HepG2 (cell line): ENCODE results near the gene FAM131A. TPM values are rescaled to one million over a fixed set of nuclear protein-coding genes. Genes with fewer than 3 reads are reported as not detected.

Source experiments
- ATAC-seq: fragments of 200-7000 bp; cut with Tn5 transposase; 3 replicates; pipeline ENCODE4 v1.9.1; 2020; ENCODE audit warnings: mild to moderate bottlenecking, moderate library complexity
- BruUV-seq: library from RNA; stranded (reverse); fragments of 400-500 nt; replicated peaks from 2 replicates; lab custom pipeline; 2021; lab: Mats Ljungman, UMichigan
- CTCF ChIA-PET: fragments of 300-600 bp; formaldehyde crosslinking; extraction: SDS; loops from one replicate; lab custom pipeline; 2021; ENCODE audit warnings: low total read pairs, inconsistent platforms, low intra/inter-chr PET ratio; lab: Yijun Ruan, JAX
- POLR2A ChIA-PET: fragments of 350-600 bp; sonication (Branson Sonifier 250); formaldehyde crosslinking; loops from one replicate; lab custom pipeline; 2020; ENCODE audit warnings: antibody characterized with exemption, inconsistent platforms; lab: Yijun Ruan, JAX
- DNase-seq: peaks from one replicate; pipeline ENCODE4 v3.0.0-alpha.2; 2015; ENCODE audit warnings: low spot score
- FAIRE-seq: peaks from 3 replicates; lab custom pipeline; 2011; peaks lifted over from hg19 to GRCh38; lab: Jason Lieb, UNC
- H2AFZ ChIP-seq: one replicate; pipeline ENCODE4 v1.6.1; 2011; ENCODE audit warnings: low read length, inconsistent platforms
- H3K27ac ChIP-seq: fragments of 300-600 bp; 3 replicates; pipeline ENCODE4 v1.8.0; 2011; ENCODE audit warnings: mixed run types, mild to moderate bottlenecking, mixed read lengths, low read length, inconsistent platforms; ENCODE audit not compliant: insufficient read depth; ENCODE audit errors: extremely low read length
- H3K27me3 ChIP-seq, 2 experiments: fragments of 200-600 bp in 1 of 2; 2 replicates in 1 of 2; 3 replicates in 1 of 2; pipeline versions ENCODE4 v1.6.0 to v1.8.0; 2011; ENCODE audit warnings: low read length in 2 of 2, mild to moderate bottlenecking in 2 of 2, moderate library complexity in 2 of 2, inconsistent platforms in 1 of 2; ENCODE audit not compliant: insufficient read depth in 2 of 2, control insufficient read depth in 1 of 2
- H3K36me3 ChIP-seq, 2 experiments: fragments of 200-600 bp in 1 of 2; replicated peaks in 1 of 2; 2 replicates in 1 of 2; 3 replicates in 1 of 2; pipeline versions ENCODE4 v1.5.1 to v1.8.0; 2011; ENCODE audit warnings: low read length in 2 of 2, inconsistent platforms in 1 of 2; ENCODE audit not compliant: insufficient read depth in 2 of 2, control insufficient read depth in 1 of 2
- H3K4me1 ChIP-seq: 2 replicates; pipeline ENCODE4 v1.5.1; 2012; ENCODE audit warnings: low read length, inconsistent platforms; ENCODE audit not compliant: insufficient read depth
- H3K4me2 ChIP-seq: 2 replicates; pipeline ENCODE4 v1.6.0; 2011; ENCODE audit warnings: low read depth, low read length, inconsistent platforms
- H3K4me3 ChIP-seq, 3 experiments: fragments of 200-600 bp in 1 of 3; sonication (generic), shearing (Covaris generic) in 1 of 3; replicated peaks in 1 of 3; 2 replicates each; pipeline ENCODE4 v1.5.1; 2011 to 2016; ENCODE audit warnings: low read length in 3 of 3, inconsistent platforms in 2 of 3, low read depth in 2 of 3, mild to moderate bottlenecking in 2 of 3, control low read depth in 1 of 3, mixed read lengths in 1 of 3; ENCODE audit not compliant: insufficient read depth in 1 of 3
- H3K79me2 ChIP-seq: one replicate; pipeline ENCODE4 v1.6.1; 2011; ENCODE audit warnings: low read length, inconsistent platforms; ENCODE audit not compliant: insufficient read depth
- H3K9ac ChIP-seq: 2 replicates; pipeline ENCODE4 v1.6.0; 2011; ENCODE audit warnings: mild to moderate bottlenecking, low read depth, low read length, inconsistent platforms; ENCODE audit not compliant: insufficient read depth
- H3K9me3 ChIP-seq: 2 replicates; pipeline ENCODE4 v1.5.1; 2012; ENCODE audit warnings: mild to moderate bottlenecking, low read length
- H4K20me1 ChIP-seq: 2 replicates; pipeline ENCODE4 v1.6.0; 2011; ENCODE audit warnings: inconsistent platforms, mild to moderate bottlenecking, low read length, moderate library complexity; ENCODE audit not compliant: insufficient read depth
- HNRNPK ChIP-seq: fragments of 200-400 bp; formaldehyde crosslinking; IDR thresholded peaks from 2 replicates; pipeline ENCODE4 v1.6.1; 2018; ENCODE audit warnings: low read length, low read depth, moderate library complexity, mild to moderate bottlenecking; ENCODE audit not compliant: poor library complexity, severe bottlenecking
- PCBP1 ChIP-seq: fragments of 200-400 bp; formaldehyde crosslinking; IDR thresholded peaks from 2 replicates; pipeline ENCODE4 v1.6.1; 2017; ENCODE audit warnings: mild to moderate bottlenecking, low read depth, low read length, borderline replicate concordance
- RBFOX2 ChIP-seq: fragments of 200-400 bp; formaldehyde crosslinking; IDR thresholded peaks from 2 replicates; pipeline ENCODE4 v1.6.1; 2017; ENCODE audit warnings: low read depth, mild to moderate bottlenecking, low read length
- TEAD2 ChIP-seq: sonication (generic); formaldehyde crosslinking; IDR thresholded peaks from 2 replicates; pipeline ENCODE4 v1.9.0; 2021; ENCODE audit warnings: missing genetic modification reagents
- ZNF143 ChIP-seq: sonication (generic); formaldehyde crosslinking; IDR thresholded peaks from 2 replicates; pipeline ENCODE4 v1.4.0; 2020; ENCODE audit warnings: missing genetic modification reagents
- ZNF33A ChIP-seq: sonication (generic); formaldehyde crosslinking; IDR thresholded peaks from 2 replicates; pipeline ENCODE4 v1.5.1; 2020; ENCODE audit warnings: missing genetic modification reagents, mild to moderate bottlenecking, moderate library complexity, borderline replicate concordance
- ZNF597 ChIP-seq: sonication (generic); formaldehyde crosslinking; IDR thresholded peaks from 2 replicates; pipeline ENCODE4 v1.5.0; 2020; ENCODE audit warnings: missing genetic modification reagents
- ZNF614 ChIP-seq: IDR thresholded peaks from 2 replicates; pipeline ENCODE4 v1.6.1; 2018; ENCODE audit warnings: missing biosample characterization, missing genetic modification reagents, inconsistent platforms, borderline replicate concordance
- WGBS: methylation state at CpG from one replicate; pipeline ENCODE4 v1.1.6; 2017; ENCODE audit warnings: low lambda C conversion rate; 5-methylcytosine and 5-hydroxymethylcytosine counted together
- in situ Hi-C: cut with HindIII; loops from 2 replicates; pipeline ENCODE4 v1.10.0; 2017; ENCODE audit warnings: low pct_unique_long_range_greater_than_20kb; ENCODE audit not compliant: extremely low pct_ligation_motif_present
- intact Hi-C: fragments of 100-400 bp; cut with micrococcal nuclease; formaldehyde crosslinking; loops from one replicate; pipeline ENCODE4 v1.10.0; 2022; ENCODE audit not compliant: unreplicated experiment
- polyA plus RNA-seq, 8 experiments: library from polyadenylated mRNA; depleted of rRNA in 3 of 8; stranded (reverse) in 7 of 8; unstranded in 1 of 8; fragments of >200 nt; fragmentation: Illumina TruSeq in 4 of 8; extraction: Trizol in 4 of 8; gene quantifications; 2 replicates each; pipeline versions ENCODE4 v1.2.1 to v1.2.3, GENCODE V29; 2011 to 2016; ENCODE audit warnings: low read depth in 4 of 8, missing spikeins in 1 of 8, mixed read lengths in 1 of 8; ENCODE audit not compliant: insufficient read depth in 1 of 8
- total RNA-seq, 5 experiments: library from RNA; depleted of rRNA; stranded (reverse); fragments of >200 nt; fragmentation: Illumina TruSeq; extraction: Trizol; gene quantifications; 2 replicates each; pipeline ENCODE4 v1.2.3, GENCODE V29; 2016; ENCODE audit warnings: low read depth in 1 of 5

The FAM131A gene
- total and polyA plus RNA-seq, 2 of the 13 experiments (the other 11 are each of a cell fraction or from before 2014, with no cell fraction given) = 9.2 to 9.3 TPM

- no peak overlapping the region for H3K9ac ChIP-seq
- no peak for ATAC-seq
- H3K4me3 ChIP-seq = no peak overlapping the region
- no peak overlapping the region for H3K27ac ChIP-seq
- POLR2A ChIA-PET = interaction anchor here (1.0 to 2.1 kb wide), 3 partner anchors 18 to 28 kb away, joined by 3 to 5 read pairs (median 5); no protein-coding TSS in a partner anchor
- in situ Hi-C loops = no loop called here
- WGBS = 96% methylated on average over 5 of the region's 5 CpGs
- CTCF ChIA-PET = no interaction called here
- no peaks in the 10 kb centered on the region for H3K27me3 ChIP-seq
- intact Hi-C loops = no loop called here
- no peak for TF ChIP-seq TEAD2
- peak; percentile 85; the same call in 1 of the 2 replicates for TF ChIP-seq PCBP1
- TF ChIP-seq HNRNPK = peak; percentile 90
- TF ChIP-seq ZNF33A (CRISPR knock-in tag) = no peak
- no peaks in the 10 kb centered on the region for H4K20me1 ChIP-seq
- no peak overlapping the region for H2AFZ ChIP-seq
- peaks cover 8 to 18% of the 10 kb centered on the region in 2 experiments; a peak in 4 of 5 replicates for H3K36me3 ChIP-seq
- no peak overlapping the region for H3K4me2 ChIP-seq
- BruUV-seq = no TSS peak
- no peak for FAIRE-seq
- no peaks in the 10 kb centered on the region for H3K4me1 ChIP-seq
- no peak for DNase-seq
- no peaks in the 10 kb centered on the region for H3K79me2 ChIP-seq
- H3K9me3 ChIP-seq = no peaks in the 10 kb centered on the region
These were observed 52.6 kb downstream of the FAM131A start for GRCh38 chr3:184389935-184390528.

DNA sequence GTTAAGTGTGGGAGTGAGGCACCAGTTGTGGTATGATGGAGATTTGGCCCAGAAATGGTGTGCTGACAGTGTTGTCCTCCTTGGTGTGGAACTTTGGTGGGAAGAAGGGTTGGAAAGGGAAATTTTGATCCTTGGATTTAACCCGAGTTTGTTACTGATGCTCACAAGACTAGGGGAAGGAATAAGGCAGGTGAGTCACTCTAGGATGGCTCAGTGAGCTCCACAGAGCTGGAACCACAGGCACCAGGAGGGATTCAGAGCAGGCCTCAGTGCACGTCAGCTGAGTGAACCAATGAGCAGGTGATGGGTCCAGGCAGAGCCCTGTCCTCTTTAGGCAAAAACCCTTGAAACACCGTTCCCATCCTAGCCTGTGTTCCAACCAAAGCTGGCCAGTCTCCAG, 53.9 kb downstream of the FAM131A start:
- ChIA-PET POLR2A (interaction anchor here (1.8 to 2.1 kb wide), 2 partner anchors 13 to 29 kb away, joined by 4 to 5 read pairs; partner anchors contain the start of gene THPO), CTCF (no interaction called here)
- no peaks in the 10 kb centered on the region for H4K20me1 ChIP-seq
- no peak overlapping the region for H3K4me3 ChIP-seq
- H3K36me3 ChIP-seq = peaks cover 6 to 13% of the 10 kb centered on the region in 2 experiments; a peak in 3 of 5 replicates
- 0 out of 5 replicates have a peak, but pooled peaks cover 0 to 4% of the 10 kb centered on the region in 2 experiments for H3K27me3 ChIP-seq
- no peaks in the 10 kb centered on the region for H3K9me3 ChIP-seq
- 40% methylated on average over 1 of the region's 3 CpGs for WGBS
- H3K4me1 ChIP-seq = no peaks in the 10 kb centered on the region
- no peak overlapping the region for H3K9ac ChIP-seq
- FAIRE-seq (no peak), DNase-seq (no peak), ATAC-seq (no peak)
- no peak overlapping the region for H3K27ac ChIP-seq
- intact Hi-C loops (no loop called here), in situ Hi-C loops (no loop called here)
- no peak overlapping the region for H2AFZ ChIP-seq
- no peak for TF ChIP-seq ZNF597 (CRISPR knock-in tag)
- no peak for TF ChIP-seq ZNF143 (CRISPR knock-in tag)
- no peak for TF ChIP-seq ZNF614 (CRISPR knock-in tag)
- TF ChIP-seq RBFOX2 = peak; percentile 42; the same call in 1 of the 2 replicates
- no TSS peak for BruUV-seq
- H3K4me2 ChIP-seq = no peak overlapping the region
- H3K79me2 ChIP-seq = no peaks in the 10 kb centered on the region
